Heart left ventricle (tissue), 13 donors: ENCODE data around the gene NUDT2.

ENCODE experiments used
- CTCF ChIP-seq, 12 donors: fragments of 200-600 bp; sonication (generic) in 4 of 12; IDR thresholded peaks; one replicate each; pipeline versions ENCODE4 v1.5.0 to v1.8.0; 2018 to 2022; ENCODE audit warnings: antibody characterized with exemption in 12 of 12, mild to moderate bottlenecking in 5 of 12
- POLR2A ChIP-seq, 2 donors: fragments of 450-650 bp; IDR thresholded peaks; one replicate each; pipeline ENCODE4 v1.6.1; 2017; ENCODE audit warnings: antibody characterized with exemption in 2 of 2, mild to moderate bottlenecking in 2 of 2, moderate library complexity in 2 of 2
- donor health status: ischemic (EF 13 %, LVEDD 7.1; RV severe dilation, severe dysfunction).
- donor health status: DM: no; HTN: yes; CAD: no.
- donor health status: DM: no; HTN: no; CAD: no.
- donor health status: ischemic (EF 25% LVEDD 6.9; RV normal size, moderate dysfunction).
- donor health status: ischemic (EF 25% LVEDD 5.7; RV mildly dilated, moderate dysfunction).
- donor health status: ischemic (EF 35%, LVEDD 5.7; RV mildly dilated, moderate dysfunction).
- donor health status: nonischemic (EF 11% LVEDD 7.7; RV severe dilation, severe dysfunction).
- donor health status: DM: yes; HTN: yes; CAD: no.
- donor health status: PGD.
- donor health status: ischemic (EF 29% LVEDD 5.4; RV normal size, mild dysfunction).
- donor health status: nonischemic (EF 23%, LVEDD 6.1; RV moderate dilation, normal function).

GRCh38 chr9:34386656-34387055, 57.3 kb downstream of the NUDT2 start:
- no peak for TF ChIP-seq CTCF (IDR thresholded peaks at IDR 0.05)
- no peak for TF ChIP-seq POLR2A (IDR thresholded peaks at IDR 0.05)
